Esophagus squamous epithelium (tissue), 5 donors: ENCODE results near the gene DNAH8. TPM values are rescaled to one million over a fixed set of nuclear protein-coding genes. Genes with fewer than 3 reads are reported as not detected.

Experiments used
- DNase-seq: peaks from one replicate; lab custom pipeline; 2025; lab: John Stamatoyannopoulos, UW
- H3K27ac ChIP-seq, 4 donors: fragments of 200-600 bp; sonication (generic); one replicate each; pipeline ENCODE4 v1.5.1; 2016 to 2019; ENCODE audit warnings: mild to moderate bottlenecking in 1 of 4
- H3K27me3 ChIP-seq, 4 donors: fragments of 200-600 bp; sonication (generic); 1 replicate in 3 of 4; 2 replicates in 1 of 4; pipeline versions ENCODE4 v1.5.1 to v1.6.0; 2017 to 2021; ENCODE audit warnings: antibody characterized with exemption in 1 of 4
- H3K36me3 ChIP-seq, 3 donors: fragments of 200-600 bp; sonication (generic); one replicate each; pipeline ENCODE4 v1.5.1; 2016 to 2019
- H3K4me1 ChIP-seq, 3 donors: fragments of 200-600 bp; sonication (generic); one replicate each; pipeline ENCODE4 v1.5.1; 2017 to 2019
- H3K4me3 ChIP-seq, 4 donors: fragments of 200-600 bp; sonication (generic); 1 replicate in 3 of 4; 2 replicates in 1 of 4; pipeline ENCODE4 v1.5.1; 2016 to 2019; ENCODE audit warnings: mild to moderate bottlenecking in 2 of 4, moderate library complexity in 1 of 4
- H3K9me3 ChIP-seq, 3 donors: fragments of 200-600 bp; sonication (generic); one replicate each; pipeline ENCODE4 v1.5.1; 2016 to 2019
- CTCF ChIP-seq, 6 experiments: fragments of 450-650 bp in 4 of 6; fragments of 200-600 bp in 2 of 6; sonication (generic) in 2 of 6; IDR thresholded peaks; one replicate each; pipeline ENCODE4 v1.5.1; 2016 to 2019; ENCODE audit warnings: antibody characterized with exemption in 6 of 6, mild to moderate bottlenecking in 4 of 6, moderate library complexity in 4 of 6
- POLR2A ChIP-seq, 4 donors: fragments of 450-650 bp; IDR thresholded peaks; one replicate each; pipeline ENCODE4 v1.6.1; 2017; ENCODE audit warnings: antibody characterized with exemption in 4 of 4, mild to moderate bottlenecking in 4 of 4, moderate library complexity in 3 of 4
- WGBS, 2 donors: methylation state at CpG; one replicate each; pipeline ENCODE4 v1.1.5; 2018; 5-methylcytosine and 5-hydroxymethylcytosine counted together
- intact Hi-C: fragments of 100-400 bp; cut with DNase I; formaldehyde crosslinking; loops from one replicate; pipeline ENCODE4 v1.15.0; 2022
- total RNA-seq, 4 donors: library from RNA; depleted of rRNA; stranded (reverse); fragments of >200 nt; gene quantifications; one replicate each; pipeline ENCODE4 v1.1.0, GENCODE V29; 2016
- donor health status: DM: yes; HTN: yes; CAD: no.

The DNAH8 gene
- total RNA-seq, 4 donors from 2014 or later: under 0.01 to 0.03 TPM; not detected in 2

- Histone ChIP-seq H3K27me3 (peaks cover 0 to 21% (median 0%) of the 10 kb centered on the region in 4 donors), H3K4me1 (no peaks in the 10 kb centered on the region), H3K9me3 (no peaks in the 10 kb centered on the region), H3K27ac (no peak overlapping the region), H3K4me3 (no peak overlapping the region), H3K36me3 (no peaks in the 10 kb centered on the region)
- 36 to 47% methylated on average over 5 of the region's 5 CpGs for WGBS, 2 donors
- TF ChIP-seq CTCF (IDR thresholded peaks at IDR 0.05) (peak in 4 of 6 experiments; percentile 11 to 43 (median 24)), POLR2A (IDR thresholded peaks at IDR 0.05) (no peak)
- no peak for DNase-seq
- intact Hi-C loops: no loop called here
These were observed 24.4 kb downstream of the DNAH8 start for GRCh38 chr6:38739532-38739931.

GRCh38 chr6:38749473-38749872 lies 34.4 kb downstream of the DNAH8 start:
- TF ChIP-seq CTCF (IDR thresholded peaks at IDR 0.05): no peak
- no peak for TF ChIP-seq POLR2A (IDR thresholded peaks at IDR 0.05)
- no peak overlapping the region for H3K4me3 ChIP-seq
- WGBS, 2 donors: 89 to 100% methylated on average over 1 of the region's 1 CpG
- H3K36me3 ChIP-seq: no peaks in the 10 kb centered on the region
- H3K9me3 ChIP-seq: no peaks in the 10 kb centered on the region
- no peaks in the 10 kb centered on the region for H3K4me1 ChIP-seq
- no peak overlapping the region for H3K27ac ChIP-seq
- intact Hi-C loops: no loop called here
- DNase-seq: no peak
- peaks cover 0 to 29% (median 0%) of the 10 kb centered on the region in 4 donors for H3K27me3 ChIP-seq

- Histone ChIP-seq H3K27ac (no peak overlapping the region), H3K27me3 (peaks cover 0 to 20% (median 0%) of the 10 kb centered on the region in 4 donors), H3K36me3 (no peaks in the 10 kb centered on the region), H3K9me3 (no peaks in the 10 kb centered on the region), H3K4me1 (peaks cover 0 to 4% (median 0%) of the 10 kb centered on the region in 3 donors), H3K4me3 (no peak overlapping the region)
- 14 to 73% methylated on average over 1 of the region's 1 CpG for WGBS, 2 donors
- no peak for TF ChIP-seq POLR2A (IDR thresholded peaks at IDR 0.05)
- TF ChIP-seq CTCF (IDR thresholded peaks at IDR 0.05): no peak
- intact Hi-C loops: no loop called here
- no peak for DNase-seq
These were observed 36.0 kb downstream of the DNAH8 start for GRCh38 chr6:38750968-38751615.

GRCh38 chr6:38753707-38754106 lies 38.6 kb downstream of the DNAH8 start:
- peaks cover 0 to 4% (median 0%) of the 10 kb centered on the region in 3 donors for H3K4me1 ChIP-seq
- TF ChIP-seq POLR2A (IDR thresholded peaks at IDR 0.05) (no peak), CTCF (IDR thresholded peaks at IDR 0.05) (no peak)
- DNase-seq: no peak
- intact Hi-C loops: no loop called here
- H3K27me3 ChIP-seq: peaks cover 0 to 6% (median 0%) of the 10 kb centered on the region in 4 donors
- no peaks in the 10 kb centered on the region for H3K36me3 ChIP-seq
- no peak overlapping the region for H3K27ac ChIP-seq
- H3K4me3 ChIP-seq: no peak overlapping the region
- no peaks in the 10 kb centered on the region for H3K9me3 ChIP-seq

GRCh38 chr6:38755207-38755606 lies 40.1 kb downstream of the DNAH8 start:
- WGBS, 2 donors: 32 to 50% methylated on average over 3 of the region's 3 CpGs
- no peak for TF ChIP-seq POLR2A (IDR thresholded peaks at IDR 0.05)
- no peak for TF ChIP-seq CTCF (IDR thresholded peaks at IDR 0.05)

More at GRCh38 chr6:38755207-38755606, 40.1 kb downstream of the DNAH8 start:
- no peaks in the 10 kb centered on the region for H3K36me3 ChIP-seq
- H3K9me3 ChIP-seq: no peaks in the 10 kb centered on the region
- H3K4me3 ChIP-seq: no peak overlapping the region
- H3K27ac ChIP-seq: peak overlapping the region in 3 of 4 donors; percentile 74 to 83 (median 75)
- no peaks in the 10 kb centered on the region for H3K27me3 ChIP-seq
- H3K4me1 ChIP-seq: peaks cover 0 to 4% (median 0%) of the 10 kb centered on the region in 3 donors
- intact Hi-C loops: no loop called here
- no peak for DNase-seq
